ENCODE results near the gene SKAP1.

SKAP1 gene

GRCh38 chr17:48139944-48140343 lies 290.1 kb downstream of the SKAP1 start:
- no peak for DNase-seq

DNA sequence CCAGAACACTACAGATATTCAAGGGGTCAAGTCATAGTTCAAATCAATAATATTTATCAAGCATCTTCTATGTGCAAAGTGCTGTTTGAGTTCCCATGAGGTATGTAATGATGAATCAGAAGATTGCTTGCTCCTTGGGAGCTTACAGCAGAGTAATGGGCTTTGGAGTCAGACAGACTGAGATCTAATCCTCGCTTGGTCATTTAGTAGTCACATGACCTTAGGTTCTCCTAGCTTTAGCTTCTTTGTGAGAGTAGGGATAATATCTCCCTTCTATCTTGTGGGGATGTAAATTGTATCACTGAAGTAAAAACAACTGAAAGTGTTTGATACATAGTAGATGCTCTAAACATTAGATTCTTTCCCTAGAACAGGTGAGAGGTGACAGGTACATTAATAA lies 292.4 kb downstream of the SKAP1 start:
- no peak for DNase-seq

DNA sequence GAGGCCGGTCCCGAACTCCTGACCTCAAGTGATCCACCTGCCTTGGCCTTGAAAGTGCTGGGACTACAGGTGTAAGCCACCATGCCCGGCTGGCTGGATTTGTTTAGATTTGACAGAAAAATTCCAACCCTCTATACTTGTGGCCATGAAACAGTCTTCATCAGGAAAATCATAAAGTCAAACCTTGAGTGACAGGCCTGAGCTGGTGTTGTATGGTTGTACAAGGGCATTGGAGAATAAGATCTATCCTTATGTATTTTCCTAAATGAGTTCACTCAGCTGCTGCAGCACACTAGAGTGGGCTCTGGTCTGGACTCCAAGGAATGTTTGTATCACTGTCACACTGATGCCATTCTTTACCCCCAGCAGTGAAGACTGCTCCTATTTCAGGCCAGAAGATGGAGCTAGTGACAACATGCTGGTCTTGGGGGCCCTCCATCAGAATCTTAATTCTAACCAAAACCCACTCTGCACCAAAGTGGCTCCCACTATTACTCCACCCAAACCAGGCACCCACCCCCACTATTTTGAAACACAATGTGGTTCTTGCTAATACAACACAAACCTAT lies 295.0 kb downstream of the SKAP1 start:
- no peak for DNase-seq

DNA sequence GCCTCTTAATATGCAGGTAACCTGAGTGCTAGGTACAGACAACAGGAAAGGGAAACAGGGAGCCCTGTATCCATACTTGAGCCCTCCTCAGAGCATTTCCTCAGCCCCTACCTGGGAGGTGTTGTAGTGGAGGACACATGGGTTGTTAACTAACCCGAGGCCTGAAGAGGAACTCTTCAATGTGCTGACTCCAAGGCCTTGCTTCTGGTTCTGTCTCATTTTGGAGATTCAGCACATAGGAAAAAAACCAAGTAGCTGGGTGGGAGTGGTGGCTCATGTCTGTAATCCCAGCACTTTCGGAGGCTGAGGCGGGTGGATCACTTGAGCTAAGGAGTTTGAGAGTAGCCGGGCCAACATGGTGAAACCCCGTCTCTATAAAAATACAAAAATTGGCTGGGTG lies 297.6 kb downstream of the SKAP1 start:
- peak in 1 of 14 donors; percentile 13 for DNase-seq

DNA sequence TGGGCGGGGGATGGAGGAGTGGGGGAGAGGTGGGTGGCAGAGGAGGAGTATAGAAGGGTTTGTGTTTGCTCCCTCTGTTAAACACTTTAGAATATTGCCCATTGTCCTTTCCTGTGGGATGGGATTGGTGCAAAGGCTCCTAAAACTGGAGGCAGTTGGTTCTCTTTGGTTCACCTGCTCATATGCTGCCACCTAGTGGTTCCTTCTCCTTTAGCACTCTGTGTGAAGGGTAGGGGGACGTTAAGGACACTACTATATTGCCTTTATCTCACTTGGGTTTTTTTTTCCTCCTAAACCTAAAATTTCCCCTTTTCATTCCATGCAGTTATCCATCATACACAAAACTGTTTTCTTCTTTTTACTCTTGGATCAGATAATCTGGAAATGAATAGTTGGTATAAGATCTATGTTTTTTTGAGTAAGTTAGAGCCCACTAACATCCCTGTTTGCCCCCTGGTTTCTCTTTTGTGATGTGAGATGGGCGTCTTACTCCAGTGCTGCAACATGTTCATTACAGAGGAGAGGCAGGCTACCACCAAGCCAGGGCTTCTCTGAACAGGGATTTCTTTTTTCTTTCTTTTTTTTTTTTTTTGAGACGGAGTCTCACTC lies 298.7 kb downstream of the SKAP1 start:
- peak in 6 of 14 donors; percentile 8 to 43 (median 19) for DNase-seq

- no peak for DNase-seq
Observed at GRCh38 chr17:48129981-48130380, 300.0 kb downstream of the SKAP1 start.

GRCh38 chr17:48128400-48128799 lies 301.6 kb downstream of the SKAP1 start:
- DNase-seq: no peak

DNA sequence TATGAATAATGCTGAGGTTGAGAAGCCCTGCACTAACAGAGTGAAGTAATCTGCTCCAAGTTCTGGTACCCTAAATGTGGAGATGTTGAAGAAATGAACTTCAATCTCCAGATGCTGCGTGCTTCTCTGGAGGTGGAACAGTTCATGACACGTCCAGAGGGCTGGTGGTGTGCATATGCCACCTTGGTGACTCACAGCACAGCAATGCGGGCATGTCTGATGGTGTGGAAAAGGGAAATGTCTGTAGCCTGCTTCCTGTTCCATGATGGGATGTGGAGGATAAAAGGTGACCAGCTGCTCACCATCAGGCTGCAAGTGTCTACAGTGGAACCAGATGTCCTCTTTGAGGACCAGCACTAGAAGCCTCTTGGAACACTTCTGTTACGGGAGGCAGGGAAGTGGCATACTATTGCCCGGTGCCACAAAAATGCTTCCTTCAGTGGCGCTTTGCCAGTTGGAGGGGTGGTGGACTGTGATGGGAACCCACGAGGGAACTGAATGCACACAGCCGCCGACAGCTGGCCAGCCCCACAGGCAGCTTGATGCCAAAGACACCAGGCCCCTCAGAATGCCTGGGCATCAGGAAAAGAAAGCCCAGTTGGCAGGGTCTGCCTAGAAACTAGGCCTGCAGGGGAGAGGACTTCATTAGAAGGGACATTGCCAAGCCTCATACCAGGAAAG lies 302.5 kb downstream of the SKAP1 start:
- DNase-seq: peak in 5 of 14 donors; percentile 10 to 65 (median 22)

- DNase-seq: peak in 1 of 14 donors; percentile 7
Observed at GRCh38 chr17:48126532-48126850, 303.5 kb downstream of the SKAP1 start.

- DNase-seq: peak in 1 of 14 donors; percentile 27
Observed at GRCh38 chr17:48125829-48126531, 304.0 kb downstream of the SKAP1 start.

- DNase-seq: no peak
Observed at GRCh38 chr17:48123776-48124388, 306.1 kb downstream of the SKAP1 start.

- peak in 10 of 14 donors; percentile 10 to 71 (median 44) for DNase-seq
Observed at GRCh38 chr17:48123111-48123510, 306.9 kb downstream of the SKAP1 start.

GRCh38 chr17:48122665-48123045 lies 307.4 kb downstream of the SKAP1 start:
- no peak for DNase-seq

DNA sequence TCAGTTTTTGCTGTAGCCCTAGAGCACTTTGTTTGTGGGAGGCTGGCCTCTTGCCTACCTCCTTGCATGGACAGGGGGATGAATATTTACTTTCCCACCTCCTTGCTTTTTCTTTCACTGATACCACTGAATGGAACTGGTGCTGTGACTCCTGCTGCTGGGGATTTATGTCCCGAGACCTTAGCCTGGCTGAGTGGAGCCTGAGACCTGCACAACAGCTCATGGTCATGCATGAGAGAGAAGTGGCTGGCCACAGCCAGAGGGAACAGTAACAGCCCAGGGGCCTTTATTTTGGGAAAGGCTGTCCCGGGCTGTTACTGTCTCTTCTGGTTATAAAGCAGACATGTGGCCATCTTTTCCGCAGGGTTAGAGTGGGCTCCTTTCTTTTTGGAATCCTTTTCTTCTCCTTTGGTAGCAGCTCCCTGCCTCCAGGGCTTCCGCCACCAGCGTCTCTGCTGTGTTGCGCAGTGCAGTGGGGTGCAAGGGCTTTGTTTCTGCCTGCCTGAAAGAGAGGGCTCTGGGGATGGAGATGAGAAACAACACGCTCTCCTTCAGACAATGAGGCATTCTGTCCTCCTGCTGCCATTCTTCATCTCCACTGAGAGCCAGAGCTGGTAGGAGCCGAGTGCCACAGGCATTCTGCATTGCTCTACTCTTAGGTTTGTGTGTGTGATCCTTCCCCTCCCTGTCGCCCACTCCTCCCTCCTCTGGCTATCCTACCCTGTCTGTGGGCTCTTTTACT lies 307.9 kb downstream of the SKAP1 start:
- DNase-seq: peak in 9 of 14 donors; percentile 17 to 64 (median 39)

- peak in 4 of 14 donors; percentile 5 to 23 (median 17) for DNase-seq
Observed at GRCh38 chr17:48113201-48113676, 316.8 kb downstream of the SKAP1 start.

- no peak for DNase-seq
Observed at GRCh38 chr17:48111937-48112241, 318.1 kb downstream of the SKAP1 start.

DNA sequence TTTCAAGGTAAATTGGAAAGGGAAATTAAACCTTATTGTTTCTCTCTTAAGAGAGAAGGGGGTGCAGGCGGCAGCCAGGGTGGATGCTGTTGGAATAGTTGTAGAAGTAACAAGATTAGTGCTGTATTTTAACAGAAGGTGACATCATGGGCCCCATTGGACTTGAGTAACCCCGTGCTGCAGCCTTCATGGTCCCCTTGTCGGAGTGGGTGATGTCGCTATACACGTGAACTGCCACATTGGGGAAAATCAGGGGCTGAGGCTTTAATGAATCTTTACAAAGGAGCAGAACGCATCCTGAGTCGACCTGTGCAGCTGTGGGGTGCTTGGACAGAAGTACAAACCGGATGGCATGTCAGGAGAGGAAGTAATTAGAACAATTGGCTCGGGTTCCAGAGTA lies 319.3 kb downstream of the SKAP1 start:
- DNase-seq: no peak

GRCh38 chr17:48107137-48108055 lies 322.6 kb downstream of the SKAP1 start, which contains the start of gene SNX11:
Gene SNX11 (plus strand): TSS chr17:48107766. CDS start chr17:48112044, 4,278 bp downstream.
- DNase-seq: peak; percentile 90 to 99 (median 96)

DNA sequence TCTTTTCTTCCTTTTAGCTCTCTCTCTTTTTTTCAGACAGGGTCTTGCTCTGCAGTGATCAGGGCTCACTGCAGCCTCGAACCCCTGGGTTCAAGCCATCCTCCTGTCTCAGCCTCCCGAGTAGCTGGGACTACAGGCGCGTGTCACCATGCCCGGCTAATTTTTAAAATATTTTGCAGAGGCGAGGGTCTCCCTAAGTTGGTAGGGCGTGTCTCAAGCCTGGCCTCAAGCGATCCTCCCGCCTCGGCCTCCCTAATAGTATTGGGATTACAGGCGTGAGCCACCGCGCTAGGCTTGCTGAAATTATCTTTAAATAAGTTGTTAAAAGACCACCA lies 323.2 kb downstream of the SKAP1 start:
- DNase-seq: no peak

GRCh38 chr17:48104440-48104839 lies 325.6 kb downstream of the SKAP1 start:
- no peak for DNase-seq
